8988T (cell line): ENCODE results near the gene OR5A2.
"Not testable (repeated sequence)": the region's sequence is repeated elsewhere in the genome, so short reads cannot be mapped to it uniquely, and the experiment has no call there.

ENCODE experiments used
- DNase-seq: peaks from one replicate; pipeline ENCODE4 v3.0.0; 2011

OR5A2 gene, protein sequence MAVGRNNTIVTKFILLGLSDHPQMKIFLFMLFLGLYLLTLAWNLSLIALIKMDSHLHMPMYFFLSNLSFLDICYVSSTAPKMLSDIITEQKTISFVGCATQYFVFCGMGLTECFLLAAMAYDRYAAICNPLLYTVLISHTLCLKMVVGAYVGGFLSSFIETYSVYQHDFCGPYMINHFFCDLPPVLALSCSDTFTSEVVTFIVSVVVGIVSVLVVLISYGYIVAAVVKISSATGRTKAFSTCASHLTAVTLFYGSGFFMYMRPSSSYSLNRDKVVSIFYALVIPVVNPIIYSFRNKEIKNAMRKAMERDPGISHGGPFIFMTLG

GRCh38 chr11:59426361-59427067, at the start of gene OR5A2:
TSS of gene OR5A2 (minus strand) at chr11:59426413. CDS start at chr11:59422953, 3,460 bp downstream.
- DNase-seq, result no peak

DNA sequence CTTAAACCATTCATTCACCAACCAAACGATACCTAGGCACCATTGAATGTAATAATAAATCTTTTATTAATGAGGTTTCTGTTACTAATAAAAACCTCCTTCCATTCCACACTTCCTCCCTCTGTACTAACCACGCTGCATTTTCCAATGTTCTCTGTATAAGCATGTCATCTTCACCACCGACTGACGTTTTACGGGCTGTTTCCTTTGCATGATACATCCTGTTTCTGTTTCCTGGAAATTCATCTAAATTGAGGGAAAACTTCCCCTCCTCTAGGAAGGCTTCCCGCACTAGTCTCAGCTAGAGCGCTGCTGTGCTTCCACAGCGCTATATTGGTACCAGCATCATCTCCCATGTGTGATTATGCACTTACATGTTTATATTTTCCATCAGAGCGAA, 49.0 kb upstream of the OR5A2 start:
- no peak for DNase-seq

DNA sequence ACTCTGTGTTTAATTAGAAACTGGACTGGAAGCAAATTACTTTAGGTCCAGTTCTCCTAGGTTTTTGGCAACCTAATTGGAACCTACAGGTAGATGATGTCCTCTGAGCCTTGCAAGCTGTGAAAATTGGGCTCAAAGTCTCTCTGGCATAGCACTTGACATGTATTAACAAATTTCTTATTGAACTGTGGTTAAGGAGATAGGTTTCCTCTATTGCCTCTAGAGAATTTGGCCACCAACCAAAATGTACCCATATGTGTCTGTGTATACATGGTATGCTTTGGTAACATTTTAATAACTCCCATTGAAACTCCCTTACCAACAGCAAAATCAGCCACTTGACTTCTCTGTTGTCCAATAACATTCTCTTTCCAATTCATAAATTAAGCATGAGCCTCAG, 46.8 kb upstream of the OR5A2 start, which contains the start of gene OR4D10:
Gene OR4D10 (plus strand): TSS at position 301 of the 400 bp plus-strand sequence. CDS start 4,115 bp downstream, outside the sequence.
- DNase-seq, result no peak

- no peak for DNase-seq
Observed at GRCh38 chr11:59463190-59463641, 37.0 kb upstream of the OR5A2 start.

GRCh38 chr11:59459916-59460315, 33.7 kb upstream of the OR5A2 start:
- no peak for DNase-seq

DNA sequence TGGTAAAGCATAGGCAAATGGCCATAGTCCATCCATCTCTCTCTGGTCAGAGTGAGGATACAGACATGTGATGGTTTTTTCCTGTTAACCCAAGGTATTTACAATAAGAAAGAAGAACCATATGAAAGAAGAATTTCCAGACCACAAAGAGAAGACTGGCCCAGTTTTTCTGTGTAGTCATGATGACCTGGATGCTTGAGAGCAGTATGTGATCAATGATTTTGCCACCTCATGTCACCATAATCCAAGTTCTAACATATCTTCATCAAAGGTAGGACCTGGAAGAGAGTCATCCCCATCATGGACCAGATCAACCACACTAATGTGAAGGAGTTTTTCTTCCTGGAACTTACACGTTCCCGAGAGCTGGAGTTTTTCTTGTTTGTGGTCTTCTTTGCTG, 30.4 kb upstream of the OR5A2 start, which contains the start of gene OR4D6:
Gene OR4D6 (plus strand): TSS at position 301 of the 400 bp plus-strand sequence. CDS start 0 bp downstream, at position 301.
- no peak for DNase-seq

DNA sequence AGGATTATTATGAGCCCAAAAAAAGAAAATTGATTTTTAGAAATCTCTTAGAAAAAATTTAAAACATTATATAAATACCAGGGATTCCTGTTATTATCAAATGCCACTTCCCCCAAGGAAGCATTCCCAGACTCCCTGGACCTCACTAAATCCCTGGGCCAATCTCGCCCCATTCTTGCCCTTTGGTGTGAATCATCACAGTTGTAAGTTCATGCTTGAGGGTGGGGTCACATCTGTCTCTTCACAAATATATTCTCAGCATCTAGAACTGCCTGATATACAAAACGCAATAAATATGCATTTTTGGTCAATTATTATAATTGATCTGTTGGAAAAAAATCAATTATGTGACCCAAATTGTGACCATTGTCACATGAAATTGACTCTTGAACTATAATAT, 22.3 kb upstream of the OR5A2 start:
- DNase-seq, result no peak

DNA sequence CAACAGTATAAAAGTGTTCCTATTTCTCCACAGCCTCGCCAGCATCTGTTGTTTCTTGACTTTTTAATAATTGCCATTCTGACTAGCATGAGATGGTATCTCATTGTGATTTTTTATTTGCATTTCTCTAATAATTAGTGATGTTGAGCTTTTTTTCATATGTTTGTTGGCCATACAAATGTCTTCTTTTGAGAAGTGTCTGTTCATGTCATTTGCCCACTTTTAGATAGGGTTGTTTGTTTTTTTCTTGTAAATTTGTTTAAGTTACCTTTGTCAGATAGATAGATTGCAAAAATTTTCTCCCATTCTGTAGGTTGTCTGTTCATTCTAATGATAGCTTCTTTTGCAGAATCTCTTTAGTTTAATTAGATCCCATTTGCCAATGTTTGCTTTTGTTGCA, 19.4 kb upstream of the OR5A2 start:
- not testable (repeated sequence) for DNase-seq

DNA sequence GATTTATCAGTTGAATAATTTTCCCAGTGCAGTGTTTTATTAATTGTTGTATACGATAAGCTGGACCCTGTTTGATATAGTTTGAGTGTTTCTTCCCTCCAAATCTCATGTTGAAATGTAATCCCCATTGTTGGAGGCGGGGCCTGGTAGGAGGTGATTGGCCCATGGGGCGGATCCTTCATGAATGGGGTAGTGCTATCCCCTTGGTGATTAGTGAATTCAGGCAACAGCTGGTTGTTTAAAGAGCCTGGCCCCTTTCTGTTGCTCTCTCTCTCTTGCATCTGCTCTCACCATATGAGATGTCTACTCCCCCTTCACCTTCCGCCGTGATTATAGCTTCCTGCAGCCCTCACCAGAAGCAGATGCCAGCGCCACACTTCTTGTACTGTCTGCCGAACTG, 11.6 kb upstream of the OR5A2 start:
- no peak for DNase-seq

GRCh38 chr11:59436169-59436568, 10.0 kb upstream of the OR5A2 start, which contains the start of gene OR5A1:
TSS of gene OR5A1 (plus strand) at chr11:59436469. CDS start at chr11:59443169, 6,700 bp downstream.
- DNase-seq, result no peak

DNA sequence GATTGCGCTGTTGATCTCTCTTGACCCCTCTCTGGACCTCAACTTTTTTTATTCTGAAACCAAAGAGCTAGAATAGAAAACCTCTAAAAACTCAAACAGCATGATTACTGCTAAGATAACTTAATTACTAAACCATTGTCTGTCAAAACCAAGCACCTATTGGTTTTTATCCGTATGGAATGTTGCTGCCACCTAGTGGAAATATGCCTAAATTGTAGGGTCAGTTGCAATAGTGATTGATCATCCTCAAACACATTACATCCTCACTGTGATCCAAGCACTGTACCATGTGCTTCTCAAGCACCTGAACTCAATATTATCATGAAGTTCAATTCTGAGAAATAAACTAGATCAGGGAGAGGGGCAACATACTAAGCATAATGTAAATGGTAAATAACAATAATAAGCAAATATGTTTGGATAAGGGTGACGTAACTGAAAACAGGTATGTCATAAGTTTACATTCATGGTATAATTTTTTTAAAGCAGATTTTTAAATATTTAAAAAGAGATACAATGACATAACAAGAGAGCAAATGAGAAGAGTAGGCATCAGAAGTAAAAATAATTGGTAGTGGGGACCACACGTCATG, 3.8 kb upstream of the OR5A2 start:
- DNase-seq, result no peak

- no peak for DNase-seq
Observed at GRCh38 chr11:59427068-59427382, 812 bp upstream of the OR5A2 start.

DNA sequence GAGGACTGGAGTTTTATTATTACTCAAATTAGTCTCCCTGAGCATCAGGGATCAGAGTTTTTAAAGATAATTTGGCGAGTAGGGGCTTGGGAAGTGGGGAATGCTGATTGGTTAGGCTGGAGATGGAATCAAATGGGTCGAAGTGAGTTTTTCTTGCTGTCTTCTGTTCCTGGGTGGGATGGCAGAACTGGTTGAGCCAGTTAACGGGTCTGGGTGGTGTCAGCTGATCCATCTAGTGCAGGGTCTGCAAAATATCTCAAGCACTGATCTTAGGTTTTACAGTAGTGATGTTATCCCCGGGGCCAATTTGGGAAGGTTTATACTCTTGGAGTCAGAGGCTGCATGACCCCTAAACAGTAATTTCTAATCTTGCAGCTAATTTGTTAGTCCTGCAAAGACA, 1.1 kb downstream of the OR5A2 start:
- no peak for DNase-seq

DNA sequence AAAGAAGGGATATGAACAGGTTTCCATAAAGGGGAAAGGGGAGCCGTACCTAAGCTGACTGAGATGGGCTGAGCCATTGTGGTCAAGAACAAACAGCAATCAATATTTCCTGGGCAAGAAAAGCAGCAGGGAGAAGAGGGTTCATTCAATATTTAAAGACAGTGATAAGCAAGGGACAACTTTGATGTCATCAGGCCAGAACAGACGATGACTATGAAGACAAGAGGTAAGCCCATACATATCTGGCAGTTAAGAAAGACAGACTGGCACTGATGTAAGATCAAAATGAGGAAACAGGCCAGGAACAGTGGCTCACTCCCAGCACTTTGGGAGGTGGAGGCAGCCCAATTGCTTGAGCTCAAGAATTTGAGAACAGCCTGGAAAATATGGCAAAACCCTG, 2.4 kb downstream of the OR5A2 start:
- no peak for DNase-seq

DNA sequence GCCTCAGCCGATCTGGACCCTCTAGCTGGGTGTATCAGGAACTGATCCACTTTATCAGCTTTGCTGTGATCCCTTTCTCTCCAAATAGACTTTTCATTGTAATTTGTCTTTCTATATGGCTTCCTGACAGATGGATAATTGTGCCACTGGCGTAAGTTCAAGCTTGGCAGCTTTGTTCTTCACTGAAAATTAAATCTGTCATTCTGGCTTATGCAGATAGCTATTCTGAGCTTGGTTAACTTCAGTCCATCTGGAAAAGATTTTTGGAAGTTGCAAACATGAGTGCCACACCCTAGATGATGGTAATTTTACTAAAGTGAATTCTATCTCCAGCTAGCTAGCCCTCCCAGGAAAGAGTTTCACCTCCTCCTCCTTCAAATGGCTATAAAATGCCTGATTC, 8.1 kb downstream of the OR5A2 start:
- DNase-seq, result no peak

GRCh38 chr11:59417023-59417422, 9.2 kb downstream of the OR5A2 start:
- no peak for DNase-seq

DNA sequence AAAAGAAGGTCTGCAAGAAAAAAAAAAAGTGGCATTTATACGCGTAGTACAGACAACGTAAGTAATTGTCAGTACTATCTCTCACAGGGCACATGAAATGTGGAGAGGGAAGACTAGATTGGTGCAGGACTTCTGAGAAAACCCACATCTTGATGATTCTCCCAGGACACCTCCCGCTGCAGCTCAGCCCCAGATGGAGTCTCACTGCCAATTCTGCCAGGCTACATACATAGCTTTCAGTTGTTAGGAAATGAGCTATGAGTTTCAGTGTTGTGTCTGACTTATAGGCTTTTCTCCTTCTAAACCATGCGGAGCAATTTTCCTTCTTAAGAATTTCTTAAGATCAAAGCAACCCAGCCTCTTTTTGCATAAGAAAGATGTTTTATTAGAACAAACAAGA, 9.6 kb downstream of the OR5A2 start:
- DNase-seq, result no peak

GRCh38 chr11:59415111-59415510, 11.1 kb downstream of the OR5A2 start:
- DNase-seq, result no peak

GRCh38 chr11:59413646-59414045, 12.6 kb downstream of the OR5A2 start:
- DNase-seq, result no peak

GRCh38 chr11:59403546-59403945, 22.7 kb downstream of the OR5A2 start:
- no peak for DNase-seq

- DNase-seq, result no peak
Observed at GRCh38 chr11:59401262-59401552, 25.0 kb downstream of the OR5A2 start.

DNA sequence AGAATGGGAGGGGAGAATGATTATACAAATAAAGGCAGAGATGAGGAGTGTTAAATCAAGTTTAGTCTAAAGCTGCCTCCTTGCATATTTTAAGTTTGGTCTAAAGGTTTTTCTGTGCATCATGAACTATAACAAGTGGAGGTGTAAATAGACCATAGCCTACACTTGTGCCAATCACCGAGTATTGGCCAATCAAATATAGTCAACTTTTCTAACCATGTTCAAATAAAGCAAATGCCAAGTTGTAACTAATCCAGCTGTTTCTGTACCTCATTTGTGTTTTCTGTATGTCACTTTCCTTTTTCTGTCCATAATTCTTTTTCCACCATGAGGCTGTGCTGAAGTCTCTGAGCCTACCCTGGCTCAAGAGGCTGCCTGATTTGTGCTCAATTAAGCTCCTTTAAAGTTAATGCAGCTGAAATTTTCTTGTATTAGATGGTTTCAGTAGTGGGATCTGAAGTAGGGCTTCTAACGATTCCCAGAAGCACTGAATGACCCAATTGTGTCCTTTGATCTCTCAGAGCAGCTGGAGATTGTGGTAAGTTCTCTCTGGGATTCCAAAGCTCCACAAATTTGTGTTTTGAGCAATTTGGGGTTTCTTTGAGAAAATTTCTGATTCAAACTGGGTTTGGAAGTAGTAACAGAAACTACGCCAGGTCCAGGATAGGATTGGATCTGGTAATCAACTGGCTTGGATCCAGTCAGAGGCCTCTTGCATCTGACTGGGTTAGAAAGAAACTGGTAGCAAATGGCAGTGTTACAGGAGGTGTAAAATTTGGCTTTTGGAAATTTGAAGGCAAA, 25.6 kb downstream of the OR5A2 start:
- DNase-seq, result no peak

DNA sequence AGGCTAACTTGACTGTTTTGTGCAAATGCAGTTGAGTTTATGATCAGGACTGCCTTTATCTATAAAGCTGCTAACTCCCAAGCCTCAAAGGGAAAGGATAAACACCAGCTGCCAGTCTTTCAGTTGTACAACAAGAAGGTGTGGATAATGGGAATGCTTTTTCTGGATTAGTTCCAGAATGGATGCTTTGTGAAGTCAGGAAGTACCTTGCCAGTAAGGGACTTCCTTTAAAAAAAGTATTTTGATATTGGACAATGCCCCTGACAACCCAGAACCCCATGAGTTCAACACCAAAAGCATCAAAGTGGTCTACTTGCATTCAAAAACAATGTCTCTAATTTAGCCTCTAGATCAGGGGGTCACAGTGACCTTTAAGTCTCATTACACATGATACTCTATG, 32.0 kb downstream of the OR5A2 start:
- DNase-seq, result no peak
